ENCODE results near the gene IGFL2.

DNA sequence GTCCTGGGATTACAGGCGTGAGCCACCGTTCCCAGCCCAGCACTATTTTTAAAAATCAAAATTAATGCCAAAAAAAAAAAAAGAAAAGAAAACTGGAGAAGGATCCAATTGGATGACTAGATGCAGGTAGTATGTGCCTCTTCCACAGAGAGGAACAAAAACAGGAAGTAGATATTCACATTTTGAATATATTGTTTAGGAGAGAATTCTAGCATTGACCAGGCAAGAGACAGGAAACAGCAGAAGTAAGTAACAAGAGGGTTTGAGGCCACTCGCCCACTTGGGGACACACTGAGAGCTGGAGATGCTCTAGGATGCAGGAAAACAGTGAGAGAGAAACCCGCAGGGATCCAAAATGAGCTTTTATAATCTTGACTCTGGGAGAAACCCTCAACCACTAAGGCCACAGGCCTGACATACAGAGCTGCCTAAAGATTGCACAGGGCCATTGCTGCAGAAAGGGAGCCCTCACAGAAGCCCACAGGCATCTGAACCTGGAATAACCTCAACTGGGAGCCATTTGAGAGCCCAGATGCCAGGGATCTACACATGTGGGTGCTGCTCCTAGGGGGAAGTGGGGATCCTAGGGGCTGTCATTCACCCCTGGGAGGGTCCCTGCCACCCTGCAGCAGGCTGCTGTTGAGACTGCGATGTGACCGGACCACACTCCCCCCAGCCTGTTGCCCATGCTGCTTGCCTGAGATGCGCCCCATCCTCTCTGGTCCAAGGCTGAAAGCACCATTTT, 28.2 kb downstream of the IGFL2 start:
- TF ChIP-seq CTCF (conservative IDR thresholded peaks at IDR 0.05; ENCODE audit: low read length) (no peak), EZH2phosphoT487 (IDR thresholded peaks at IDR 0.05; ENCODE audit: borderline replicate concordance) (no peak)
